ENCODE results near the gene AGAP3. TPM values are rescaled to one million over a fixed set of nuclear protein-coding genes. Genes with fewer than 3 reads are reported as not detected.

Gene AGAP3
- total RNA-seq, 2 donors from 2014 or later = 29.8 to 42.1 TPM

- no peaks in the 10 kb centered on the region for H3K27me3 ChIP-seq
- peaks cover 0 to 60% of the 10 kb centered on the region in 2 donors for H3K4me1 ChIP-seq
- no peaks in the 10 kb centered on the region for H3K9me3 ChIP-seq
- H3K4me3 ChIP-seq = no peak overlapping the region
- H3K27ac ChIP-seq = peak overlapping the region; percentile 53 to 96
- DNase-seq (ENCODE audit: low spot score) = no peak
- TF ChIP-seq CTCF (IDR thresholded peaks at IDR 0.05) = no peak
- peaks cover 33% of the 10 kb centered on the region for H3K36me3 ChIP-seq
These were observed 7.8 kb upstream of the AGAP3 start for GRCh38 chr7:151078233-151079040.

- H3K27ac ChIP-seq = peak overlapping the region in 1 of 2 donors; percentile 96
- no peaks in the 10 kb centered on the region for H3K27me3 ChIP-seq
- H3K9me3 ChIP-seq = no peaks in the 10 kb centered on the region
- peak overlapping the region; percentile 68 to 80 for H3K4me3 ChIP-seq
- DNase-seq (ENCODE audit: low spot score) = no peak
- H3K4me1 ChIP-seq = peaks cover 0 to 68% of the 10 kb centered on the region in 2 donors
- no peak for TF ChIP-seq CTCF (IDR thresholded peaks at IDR 0.05)
- H3K36me3 ChIP-seq = peaks cover 24% of the 10 kb centered on the region
These were observed 6.9 kb upstream of the AGAP3 start for GRCh38 chr7:151079199-151079910.

GRCh38 chr7:151080067-151080521, 6.2 kb upstream of the AGAP3 start:
- Histone ChIP-seq H3K4me1 (peaks cover 0 to 72% of the 10 kb centered on the region in 2 donors), H3K4me3 (peak overlapping the region; percentile 68 to 80), H3K27ac (peak overlapping the region; percentile 95 to 96), H3K9me3 (no peaks in the 10 kb centered on the region), H3K36me3 (peaks cover 17% of the 10 kb centered on the region), H3K27me3 (no peaks in the 10 kb centered on the region)
- TF ChIP-seq CTCF (IDR thresholded peaks at IDR 0.05) = no peak
- no peak for DNase-seq (ENCODE audit: low spot score)

- Histone ChIP-seq H3K9me3 (no peaks in the 10 kb centered on the region), H3K27ac (peak within 1 kb of the TSS; percentile 95 to 96), H3K27me3 (no peaks in the 10 kb centered on the region), H3K4me1 (peaks cover 0 to 77% of the 10 kb centered on the region in 2 donors), H3K36me3 (peaks cover 11% of the 10 kb centered on the region), H3K4me3 (peak within 1 kb of the TSS; percentile 68 to 80)
- no peak for TF ChIP-seq CTCF (IDR thresholded peaks at IDR 0.05)
- DNase-seq (ENCODE audit: low spot score) = peak; percentile 90
These were observed 5.6 kb upstream of the AGAP3 start, which contains the start of gene FASTK for GRCh38 chr7:151080522-151081169. Gene FASTK (minus strand): TSS chr7:151080809. CDS start chr7:151080766, 43 bp downstream.

- Histone ChIP-seq H3K36me3 (peaks cover 6% of the 10 kb centered on the region), H3K4me3 (peak overlapping the region; percentile 68 to 80), H3K27ac (peak overlapping the region; percentile 95 to 96), H3K4me1 (peaks cover 0 to 78% of the 10 kb centered on the region in 2 donors), H3K9me3 (no peaks in the 10 kb centered on the region), H3K27me3 (no peaks in the 10 kb centered on the region)
- TF ChIP-seq CTCF (IDR thresholded peaks at IDR 0.05) = no peak
- no peak for DNase-seq (ENCODE audit: low spot score)
These were observed 4.8 kb upstream of the AGAP3 start for GRCh38 chr7:151081170-151082101.

Measured in right atrium auricular region (tissue), 2 donors.